Thyroid gland (tissue), 4 donors: Measurements from ENCODE around the gene TTLL5.

Source experiments
- CTCF ChIP-seq, 6 experiments: fragments of 200-600 bp in 3 of 6; fragments of 450-650 bp in 3 of 6; sonication (generic) in 3 of 6; IDR thresholded peaks; one replicate each; pipeline ENCODE4 v1.5.1; 2016 to 2019; ENCODE audit warnings: antibody characterized with exemption in 6 of 6, mild to moderate bottlenecking in 2 of 6, inconsistent platforms in 1 of 6, moderate library complexity in 1 of 6
- POLR2A ChIP-seq, 2 donors: fragments of 450-650 bp; IDR thresholded peaks; one replicate each; pipeline ENCODE4 v1.6.1; 2017; ENCODE audit warnings: antibody characterized with exemption in 2 of 2, mild to moderate bottlenecking in 2 of 2, moderate library complexity in 1 of 2

- TF ChIP-seq CTCF (IDR thresholded peaks at IDR 0.05) (no peak), POLR2A (IDR thresholded peaks at IDR 0.05) (no peak)
Measured at GRCh38 chr14:75871181-75871880, 210.3 kb downstream of the TTLL5 start.
